Psoas muscle (tissue), 8 donors: ENCODE measurements around the gene TGFBR2. TPM values are rescaled to one million over a fixed set of nuclear protein-coding genes. Genes with fewer than 3 reads are reported as not detected.

ENCODE experiments used
- ATAC-seq, 4 donors: fragments of 200-7000 bp; cut with Tn5 transposase; one replicate each; pipeline ENCODE4 v1.9.1; 2020; ENCODE audit warnings: moderate library complexity in 3 of 4, mild to moderate bottlenecking in 2 of 4
- DNase-seq, 2 donors: peaks; one replicate each; pipeline ENCODE4 v3.0.0-alpha.2; 2020
- H3K27ac ChIP-seq: fragments of 200-600 bp; one replicate; pipeline ENCODE4 v1.8.0; 2022
- H3K27me3 ChIP-seq, 3 donors: fragments of 200-600 bp in 1 of 3; one replicate each; pipeline versions ENCODE4 v1.6.1 to v1.8.0; 2013 to 2022; ENCODE audit warnings: low read length in 2 of 3, mild to moderate bottlenecking in 2 of 3, moderate library complexity in 1 of 3; ENCODE audit not compliant: insufficient read depth in 3 of 3
- H3K36me3 ChIP-seq, 2 donors: fragments of 200-600 bp in 1 of 2; one replicate each; pipeline versions ENCODE4 v1.6.1 to v1.8.0; 2013 to 2022; ENCODE audit warnings: low read depth in 1 of 2, mild to moderate bottlenecking in 1 of 2, moderate library complexity in 1 of 2; ENCODE audit not compliant: insufficient read depth in 1 of 2
- H3K4me1 ChIP-seq: fragments of 200-600 bp; one replicate; pipeline ENCODE4 v1.8.0; 2022
- H3K4me3 ChIP-seq: fragments of 200-600 bp; one replicate; pipeline ENCODE4 v1.8.0; 2022; ENCODE audit warnings: mild to moderate bottlenecking
- H3K9me3 ChIP-seq: fragments of 200-600 bp; one replicate; pipeline ENCODE4 v1.8.0; 2022
- WGBS, 3 donors: extraction: QIAGEN DNeasy Blood & Tissue Kit; methylation state at CpG; one replicate each; pipeline versions ENCODE4 v1.1.6 to v1.1.7; 2013; 5-methylcytosine and 5-hydroxymethylcytosine counted together
- intact Hi-C, 2 donors: fragments of 100-400 bp; cut with DNase I; formaldehyde crosslinking; loops; one replicate each; pipeline versions ENCODE4 v1.11.0 to v1.14.2; 2022
- polyA plus RNA-seq, 3 donors: library from polyadenylated mRNA; stranded (reverse); fragments of 200-250 nt; gene quantifications; one replicate each; pipeline ENCODE4 v1.2.3, GENCODE V29; 2013
- total RNA-seq, 4 donors: library from RNA; stranded (reverse); fragmentation: NEBNext Ultra II Directional in 2 of 4; extraction: Animal tissue kit (Norgen Biotek cat#: 25700) in 2 of 4; gene quantifications; one replicate each; pipeline versions ENCODE4 v1.2.1 to v1.2.4, GENCODE V29; 2021 to 2023
- TF ChIP-seq, protein P1 (sequence below): fragments of 200-600 bp; IDR thresholded peaks from one replicate; pipeline ENCODE4 v1.8.0; 2022; ENCODE audit warnings: antibody characterized with exemption
- donor health status: healthy with polysubstance abuse.
- donor health status: DM: no; HTN: no; CAD: no; lungs with moderate emphysema.
- donor health status: Bipolar disorder and iron deficiency.
- donor health status: healthy.
- donor health status: DM: yes; HTN: yes; CAD: no.
- donor health status: DM: no; HTN: no; CAD: no.
- donor health status: DM: no; HTN: no; CAD: no.
- donor health status: DM: yes; HTN: yes; CAD: no.

The TGFBR2 gene
- total and polyA plus RNA-seq, 7 donors = 19.7 to 58.8 (median 42.6) TPM

- Histone ChIP-seq H3K27me3 (no peaks in the 10 kb centered on the region), H3K27ac (no peak overlapping the region), H3K4me1 (no peaks in the 10 kb centered on the region), H3K36me3 (peaks cover 18 to 88% of the 10 kb centered on the region in 2 donors), H3K9me3 (no peaks in the 10 kb centered on the region), H3K4me3 (no peak overlapping the region)
- intact Hi-C loops = no loop called here
- ATAC-seq = no peak
- TF ChIP-seq, protein P1, sequence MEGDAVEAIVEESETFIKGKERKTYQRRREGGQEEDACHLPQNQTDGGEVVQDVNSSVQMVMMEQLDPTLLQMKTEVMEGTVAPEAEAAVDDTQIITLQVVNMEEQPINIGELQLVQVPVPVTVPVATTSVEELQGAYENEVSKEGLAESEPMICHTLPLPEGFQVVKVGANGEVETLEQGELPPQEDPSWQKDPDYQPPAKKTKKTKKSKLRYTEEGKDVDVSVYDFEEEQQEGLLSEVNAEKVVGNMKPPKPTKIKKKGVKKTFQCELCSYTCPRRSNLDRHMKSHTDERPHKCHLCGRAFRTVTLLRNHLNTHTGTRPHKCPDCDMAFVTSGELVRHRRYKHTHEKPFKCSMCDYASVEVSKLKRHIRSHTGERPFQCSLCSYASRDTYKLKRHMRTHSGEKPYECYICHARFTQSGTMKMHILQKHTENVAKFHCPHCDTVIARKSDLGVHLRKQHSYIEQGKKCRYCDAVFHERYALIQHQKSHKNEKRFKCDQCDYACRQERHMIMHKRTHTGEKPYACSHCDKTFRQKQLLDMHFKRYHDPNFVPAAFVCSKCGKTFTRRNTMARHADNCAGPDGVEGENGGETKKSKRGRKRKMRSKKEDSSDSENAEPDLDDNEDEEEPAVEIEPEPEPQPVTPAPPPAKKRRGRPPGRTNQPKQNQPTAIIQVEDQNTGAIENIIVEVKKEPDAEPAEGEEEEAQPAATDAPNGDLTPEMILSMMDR = no peak
- no peak for DNase-seq
- 96 to 99% (median 98%) methylated on average over 2 of the region's 2 CpGs for WGBS, 3 donors
Observed at GRCh38 chr3:30650348-30650995, 44.1 kb downstream of the TGFBR2 start.

GRCh38 chr3:30654269-30654668, 47.9 kb downstream of the TGFBR2 start:
- Histone ChIP-seq H3K27me3 (no peaks in the 10 kb centered on the region), H3K4me1 (peaks cover 21% of the 10 kb centered on the region), H3K36me3 (peaks cover 12 to 65% of the 10 kb centered on the region in 2 donors), H3K27ac (no peak overlapping the region), H3K9me3 (no peaks in the 10 kb centered on the region), H3K4me3 (no peak overlapping the region)
- intact Hi-C loops = no loop called here
- ATAC-seq (no peak), DNase-seq (no peak)
- 62 to 79% (median 70%) methylated on average over 1 of the region's 1 CpG for WGBS, 3 donors
- TF ChIP-seq, protein P1 = no peak

- Histone ChIP-seq H3K27me3 (no peaks in the 10 kb centered on the region), H3K4me1 (peaks cover 31% of the 10 kb centered on the region), H3K9me3 (no peaks in the 10 kb centered on the region), H3K36me3 (peaks cover 8 to 57% of the 10 kb centered on the region in 2 donors), H3K4me3 (no peak overlapping the region), H3K27ac (no peak overlapping the region)
- TF ChIP-seq, protein P1 = no peak
- WGBS, 3 donors = 76 to 87% (median 84%) methylated on average over 5 of the region's 5 CpGs
- intact Hi-C loops = no loop called here
- ATAC-seq (no peak), DNase-seq (no peak)
Observed at GRCh38 chr3:30655187-30655812, 48.9 kb downstream of the TGFBR2 start.

DNA sequence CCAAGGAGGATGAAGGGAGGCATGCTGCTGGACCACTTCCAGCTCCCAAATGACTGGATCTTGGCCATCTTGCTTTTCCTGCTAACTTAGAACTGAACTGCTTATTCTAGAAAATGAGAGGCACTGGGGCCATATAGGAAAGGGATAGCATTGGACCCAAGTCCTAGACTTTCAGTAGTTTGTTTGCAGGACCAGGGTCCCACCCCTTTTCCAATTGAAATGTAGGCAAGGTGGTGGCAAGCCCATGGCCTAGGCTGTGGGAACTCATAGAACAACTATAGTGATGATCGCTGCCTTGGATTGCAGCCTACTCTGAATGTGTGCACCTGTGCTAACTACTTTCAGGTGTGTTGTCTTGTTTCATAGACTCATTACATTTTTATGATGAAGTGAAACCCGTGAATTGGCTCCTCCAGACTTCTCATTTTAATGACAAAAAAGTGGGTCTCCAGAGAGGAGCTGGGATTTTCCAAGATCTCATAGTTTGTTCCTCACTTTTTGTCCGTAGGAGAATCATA, 50.3 kb downstream of the TGFBR2 start:
- Histone ChIP-seq H3K27ac (no peak overlapping the region), H3K27me3 (no peaks in the 10 kb centered on the region), H3K4me3 (no peak overlapping the region), H3K9me3 (no peaks in the 10 kb centered on the region), H3K4me1 (peaks cover 41% of the 10 kb centered on the region), H3K36me3 (peaks cover 0 to 43% of the 10 kb centered on the region in 2 donors)
- TF ChIP-seq, protein P1 = no peak
- DNase-seq (no peak), ATAC-seq (no peak)
- 90 to 97% (median 92%) methylated on average over 3 of the region's 3 CpGs for WGBS, 3 donors
- intact Hi-C loops = no loop called here
